GM15510 (cell line): Measurements from ENCODE around the gene SLC48A1.

Experiments
- POLR2A ChIP-seq: IDR thresholded peaks from 3 replicates; pipeline ENCODE4 v1.6.1; 2011; ENCODE audit warnings: borderline replicate concordance; ENCODE audit not compliant: insufficient read length; ENCODE audit errors: extremely low read depth

Gene SLC48A1

GRCh38 chr12:47777741-47778558 lies 4.9 kb downstream of the SLC48A1 start:
- TF ChIP-seq POLR2A, result no peak

- no peak for TF ChIP-seq POLR2A
Measured at GRCh38 chr12:47778881-47779280, 5.8 kb downstream of the SLC48A1 start.

- no peak for TF ChIP-seq POLR2A
Measured at GRCh38 chr12:47779301-47779942, 6.4 kb downstream of the SLC48A1 start.

- no peak for TF ChIP-seq POLR2A
Measured at GRCh38 chr12:47779943-47780504, 7.0 kb downstream of the SLC48A1 start.

- no peak for TF ChIP-seq POLR2A
Measured at GRCh38 chr12:47781479-47782371, 8.7 kb downstream of the SLC48A1 start.

GRCh38 chr12:47782372-47782770 lies 9.3 kb downstream of the SLC48A1 start:
- TF ChIP-seq POLR2A, result no peak

GRCh38 chr12:47783024-47783755 lies 10.2 kb downstream of the SLC48A1 start:
- TF ChIP-seq POLR2A, result no peak

GRCh38 chr12:47783821-47784819 lies 11.1 kb downstream of the SLC48A1 start:
- no peak for TF ChIP-seq POLR2A

- TF ChIP-seq POLR2A, result no peak
Measured at GRCh38 chr12:47785036-47785886, 12.2 kb downstream of the SLC48A1 start.

GRCh38 chr12:47785887-47786661 lies 13.0 kb downstream of the SLC48A1 start:
- TF ChIP-seq POLR2A, result no peak

- no peak for TF ChIP-seq POLR2A
Measured at GRCh38 chr12:47786662-47787280, 13.7 kb downstream of the SLC48A1 start.
